ENCODE data around the gene NFATC1. TPM values are rescaled to one million over a fixed set of nuclear protein-coding genes. Genes with fewer than 3 reads are reported as not detected.

The NFATC1 gene
- polyA plus RNA-seq, 1 donor from 2014 or later, result 0.37 TPM

GRCh38 chr18:79385708-79386341 lies 9.9 kb upstream of the NFATC1 start:
- H3K36me3 ChIP-seq (ENCODE audit: insufficient read depth, low read length), result no peaks in the 10 kb centered on the region
- H2AFZ ChIP-seq (ENCODE audit: low read depth, low read length), result no peak overlapping the region
- no peak for TF ChIP-seq MXI1 (conservative IDR thresholded peaks at IDR 0.05; ENCODE audit: poor library complexity, severe bottlenecking)
- TF ChIP-seq TAF1 (IDR thresholded peaks at IDR 0.05; ENCODE audit: low read depth), result no peak
- TF ChIP-seq POLR2AphosphoS5 (IDR thresholded peaks at IDR 0.05), result no peak
- TF ChIP-seq RAD21 (conservative IDR thresholded peaks at IDR 0.05), result no peak
- no peak for TF ChIP-seq EZH2 (IDR thresholded peaks at IDR 0.05; ENCODE audit: borderline replicate concordance, insufficient read depth, low read length, poor library complexity, severe bottlenecking)
- TF ChIP-seq, protein P1, sequence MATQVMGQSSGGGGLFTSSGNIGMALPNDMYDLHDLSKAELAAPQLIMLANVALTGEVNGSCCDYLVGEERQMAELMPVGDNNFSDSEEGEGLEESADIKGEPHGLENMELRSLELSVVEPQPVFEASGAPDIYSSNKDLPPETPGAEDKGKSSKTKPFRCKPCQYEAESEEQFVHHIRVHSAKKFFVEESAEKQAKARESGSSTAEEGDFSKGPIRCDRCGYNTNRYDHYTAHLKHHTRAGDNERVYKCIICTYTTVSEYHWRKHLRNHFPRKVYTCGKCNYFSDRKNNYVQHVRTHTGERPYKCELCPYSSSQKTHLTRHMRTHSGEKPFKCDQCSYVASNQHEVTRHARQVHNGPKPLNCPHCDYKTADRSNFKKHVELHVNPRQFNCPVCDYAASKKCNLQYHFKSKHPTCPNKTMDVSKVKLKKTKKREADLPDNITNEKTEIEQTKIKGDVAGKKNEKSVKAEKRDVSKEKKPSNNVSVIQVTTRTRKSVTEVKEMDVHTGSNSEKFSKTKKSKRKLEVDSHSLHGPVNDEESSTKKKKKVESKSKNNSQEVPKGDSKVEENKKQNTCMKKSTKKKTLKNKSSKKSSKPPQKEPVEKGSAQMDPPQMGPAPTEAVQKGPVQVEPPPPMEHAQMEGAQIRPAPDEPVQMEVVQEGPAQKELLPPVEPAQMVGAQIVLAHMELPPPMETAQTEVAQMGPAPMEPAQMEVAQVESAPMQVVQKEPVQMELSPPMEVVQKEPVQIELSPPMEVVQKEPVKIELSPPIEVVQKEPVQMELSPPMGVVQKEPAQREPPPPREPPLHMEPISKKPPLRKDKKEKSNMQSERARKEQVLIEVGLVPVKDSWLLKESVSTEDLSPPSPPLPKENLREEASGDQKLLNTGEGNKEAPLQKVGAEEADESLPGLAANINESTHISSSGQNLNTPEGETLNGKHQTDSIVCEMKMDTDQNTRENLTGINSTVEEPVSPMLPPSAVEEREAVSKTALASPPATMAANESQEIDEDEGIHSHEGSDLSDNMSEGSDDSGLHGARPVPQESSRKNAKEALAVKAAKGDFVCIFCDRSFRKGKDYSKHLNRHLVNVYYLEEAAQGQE (IDR thresholded peaks at IDR 0.05; ENCODE audit: borderline replicate concordance), result no peak
- no peak for TF ChIP-seq EP300 (conservative IDR thresholded peaks at IDR 0.05; ENCODE audit: poor library complexity, severe bottlenecking)
- H3K9ac ChIP-seq (ENCODE audit: low read length), result no peak overlapping the region
- H3K9me3 ChIP-seq (ENCODE audit: low read length), result no peaks in the 10 kb centered on the region
- H3K4me2 ChIP-seq (ENCODE audit: low read length), result no peak overlapping the region
- no peak overlapping the region for H3K4me3 ChIP-seq (ENCODE audit: low read length)
- H3K27me3 ChIP-seq (ENCODE audit: insufficient read depth, low read depth, low read length), result no peaks in the 10 kb centered on the region
- no peaks in the 10 kb centered on the region for H3K79me2 ChIP-seq (replicated peaks; ENCODE audit: insufficient read depth, low read length)
- H4K20me1 ChIP-seq (ENCODE audit: insufficient read depth), result no peaks in the 10 kb centered on the region
- no peaks in the 10 kb centered on the region for H3K9me2 ChIP-seq (ENCODE audit: insufficient read depth, low read length)
- H3F3A ChIP-seq (ENCODE audit: insufficient read depth, low read length, poor library complexity, severe bottlenecking), result no peaks in the 10 kb centered on the region
- H3K27ac ChIP-seq (ENCODE audit: low read length), result no peak overlapping the region

DNA sequence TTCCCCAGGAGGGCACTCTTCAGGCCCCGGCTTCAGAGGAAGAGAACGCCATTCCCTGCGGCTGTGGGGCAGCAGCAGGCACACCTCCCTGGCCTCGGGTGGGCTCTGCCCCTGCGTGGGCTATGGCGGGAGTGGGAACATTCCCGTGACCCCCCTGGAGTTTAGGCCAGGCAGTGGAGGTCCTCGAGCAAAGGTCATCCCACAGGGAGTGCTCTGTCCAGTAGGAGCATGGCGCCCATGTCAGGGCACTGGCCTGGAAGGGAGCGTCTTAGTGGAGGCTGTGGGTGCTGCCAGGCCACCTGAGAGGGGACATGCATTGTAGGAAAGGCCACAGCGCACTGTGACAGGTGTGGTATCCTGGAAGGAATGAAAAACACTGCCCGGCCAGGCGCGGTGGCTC lies 9.2 kb upstream of the NFATC1 start:
- TF ChIP-seq RAD21 (conservative IDR thresholded peaks at IDR 0.05) (no peak), POLR2AphosphoS5 (IDR thresholded peaks at IDR 0.05) (no peak), SMC3 (conservative IDR thresholded peaks at IDR 0.05; ENCODE audit: poor library complexity) (no peak), TAF1 (IDR thresholded peaks at IDR 0.05; ENCODE audit: low read depth) (no peak), EP300 (conservative IDR thresholded peaks at IDR 0.05; ENCODE audit: poor library complexity, severe bottlenecking) (no peak)
- TF ChIP-seq, protein P2, sequence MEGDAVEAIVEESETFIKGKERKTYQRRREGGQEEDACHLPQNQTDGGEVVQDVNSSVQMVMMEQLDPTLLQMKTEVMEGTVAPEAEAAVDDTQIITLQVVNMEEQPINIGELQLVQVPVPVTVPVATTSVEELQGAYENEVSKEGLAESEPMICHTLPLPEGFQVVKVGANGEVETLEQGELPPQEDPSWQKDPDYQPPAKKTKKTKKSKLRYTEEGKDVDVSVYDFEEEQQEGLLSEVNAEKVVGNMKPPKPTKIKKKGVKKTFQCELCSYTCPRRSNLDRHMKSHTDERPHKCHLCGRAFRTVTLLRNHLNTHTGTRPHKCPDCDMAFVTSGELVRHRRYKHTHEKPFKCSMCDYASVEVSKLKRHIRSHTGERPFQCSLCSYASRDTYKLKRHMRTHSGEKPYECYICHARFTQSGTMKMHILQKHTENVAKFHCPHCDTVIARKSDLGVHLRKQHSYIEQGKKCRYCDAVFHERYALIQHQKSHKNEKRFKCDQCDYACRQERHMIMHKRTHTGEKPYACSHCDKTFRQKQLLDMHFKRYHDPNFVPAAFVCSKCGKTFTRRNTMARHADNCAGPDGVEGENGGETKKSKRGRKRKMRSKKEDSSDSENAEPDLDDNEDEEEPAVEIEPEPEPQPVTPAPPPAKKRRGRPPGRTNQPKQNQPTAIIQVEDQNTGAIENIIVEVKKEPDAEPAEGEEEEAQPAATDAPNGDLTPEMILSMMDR (IDR thresholded peaks at IDR 0.05; ENCODE audit: poor library complexity, severe bottlenecking), result no peak
- TF ChIP-seq, protein P1 (IDR thresholded peaks at IDR 0.05; ENCODE audit: borderline replicate concordance), result no peak
- Histone ChIP-seq H3K36me3 (ENCODE audit: insufficient read depth, low read length) (no peaks in the 10 kb centered on the region), H3K27me3 (ENCODE audit: insufficient read depth, low read depth, low read length) (peaks cover under 1% of the 10 kb centered on the region)

More for the DNA sequence above, 9.2 kb upstream of the NFATC1 start:
- no peaks in the 10 kb centered on the region for H4K20me1 ChIP-seq (ENCODE audit: insufficient read depth)
- H3K4me3 ChIP-seq (ENCODE audit: low read length), result no peak overlapping the region
- H3K79me2 ChIP-seq (replicated peaks; ENCODE audit: insufficient read depth, low read length), result no peaks in the 10 kb centered on the region
- no peaks in the 10 kb centered on the region for H3F3A ChIP-seq (ENCODE audit: insufficient read depth, low read length, poor library complexity, severe bottlenecking)
- H3K9me3 ChIP-seq (ENCODE audit: low read length), result no peaks in the 10 kb centered on the region
- H3K9ac ChIP-seq (ENCODE audit: low read length), result no peak overlapping the region
- H2AFZ ChIP-seq (ENCODE audit: low read depth, low read length), result no peak overlapping the region
- H3K27ac ChIP-seq (ENCODE audit: low read length), result no peak overlapping the region
- no peak overlapping the region for H3K4me2 ChIP-seq (ENCODE audit: low read length)
- no peaks in the 10 kb centered on the region for H3K9me2 ChIP-seq (ENCODE audit: insufficient read depth, low read length)
